GM20431 (cell line): ENCODE results near the gene KRT38.
"Not testable (repeated sequence)": the region's sequence is repeated elsewhere in the genome, so short reads cannot be mapped to it uniquely, and the experiment has no call there.

ENCODE experiments used
- in situ Hi-C: fragments of 300-500 bp; cut with MseI, MboI; formaldehyde crosslinking; loops from one replicate; pipeline ENCODE4 v1.15.0; 2020; ENCODE audit warnings: low sequenced_read_pairs; ENCODE audit not compliant: unreplicated experiment

KRT38 gene

DNA sequence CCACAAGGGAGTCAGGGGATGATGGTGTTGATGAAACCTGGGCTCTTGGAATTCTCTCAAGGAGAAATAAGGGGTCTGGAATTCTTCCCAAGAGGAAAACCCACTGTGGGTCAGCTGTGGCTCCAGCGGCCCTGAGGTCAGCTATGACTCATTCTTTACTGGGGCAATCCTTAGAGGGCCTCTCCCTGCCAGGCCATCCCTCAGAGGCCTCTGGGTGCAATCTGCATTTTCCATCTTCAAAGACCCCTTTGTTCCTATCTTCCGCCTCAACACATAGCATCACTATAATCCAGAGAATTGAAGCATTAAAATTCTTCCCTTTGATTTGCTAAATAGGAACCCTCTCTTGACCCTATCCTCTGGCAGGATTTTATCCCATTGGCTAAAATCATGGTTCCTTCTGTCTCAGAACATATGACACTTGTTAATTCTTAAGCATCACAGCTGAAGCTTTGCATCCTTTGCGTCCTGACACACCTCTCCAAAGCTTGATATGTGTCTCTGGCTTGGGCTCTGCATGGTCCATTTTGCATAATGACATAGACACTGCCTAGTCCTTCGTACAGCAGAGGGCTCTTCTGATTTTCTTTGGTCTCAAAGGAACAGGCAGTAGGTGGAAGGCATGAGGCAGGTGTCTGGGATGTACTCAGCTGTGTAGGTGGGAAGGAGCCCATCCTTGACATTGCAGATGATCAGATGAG is 12.0 kb downstream of the KRT38 start:
- in situ Hi-C loops, result no loop called here

DNA sequence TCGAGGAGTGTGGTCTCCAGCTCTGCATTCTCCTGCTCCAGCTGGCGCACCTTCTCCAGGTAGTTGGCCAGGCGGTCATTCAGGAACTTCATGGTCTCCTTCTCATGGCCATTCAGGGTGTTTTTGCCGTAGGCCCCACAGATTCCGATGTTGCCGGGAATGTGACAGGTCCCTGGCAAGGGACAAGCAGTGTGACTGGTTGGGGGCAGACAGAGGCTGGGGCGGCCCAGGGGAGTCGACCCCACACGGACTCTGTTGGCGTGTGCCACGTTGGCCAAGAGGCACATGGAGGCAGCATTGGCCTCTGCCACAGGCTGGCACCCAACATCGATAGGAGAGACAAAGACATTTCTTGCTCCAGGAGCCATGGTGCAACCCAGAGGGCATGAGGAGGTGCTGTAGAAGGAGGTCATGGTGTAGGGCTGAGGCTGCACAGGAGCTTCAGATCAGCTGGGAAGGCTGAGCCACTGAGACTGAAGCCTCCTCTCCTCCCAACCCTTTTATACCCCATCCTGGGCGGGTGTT is 16.6 kb downstream of the KRT38 start, which contains the start of gene KRT37:
TSS of gene KRT37 (minus strand) at position 475 of the 525 bp plus-strand sequence. CDS start at position 413, 62 bp downstream.
- in situ Hi-C loops, result no loop called here

DNA sequence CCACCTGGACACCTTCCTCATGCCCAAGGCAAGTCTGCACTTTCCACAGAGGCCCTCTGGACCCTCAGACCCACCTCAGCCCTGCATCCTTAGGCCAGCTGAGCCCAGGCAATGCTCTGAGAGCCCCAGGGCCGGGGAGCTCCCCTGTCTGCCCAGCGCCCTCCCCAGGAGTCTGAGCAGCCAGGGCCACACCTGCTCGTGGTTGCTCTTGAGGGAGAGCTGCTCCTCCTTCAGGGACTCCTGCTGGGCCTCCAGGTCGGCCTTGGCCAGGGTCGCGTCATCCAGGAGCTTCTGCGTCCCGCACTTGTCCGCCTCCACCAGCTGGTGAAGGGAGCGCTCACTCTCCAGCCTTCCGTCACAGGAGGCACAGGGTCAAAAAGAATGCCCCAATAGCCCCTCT is 18.2 kb downstream of the KRT38 start:
- in situ Hi-C loops, result not testable (repeated sequence)

DNA sequence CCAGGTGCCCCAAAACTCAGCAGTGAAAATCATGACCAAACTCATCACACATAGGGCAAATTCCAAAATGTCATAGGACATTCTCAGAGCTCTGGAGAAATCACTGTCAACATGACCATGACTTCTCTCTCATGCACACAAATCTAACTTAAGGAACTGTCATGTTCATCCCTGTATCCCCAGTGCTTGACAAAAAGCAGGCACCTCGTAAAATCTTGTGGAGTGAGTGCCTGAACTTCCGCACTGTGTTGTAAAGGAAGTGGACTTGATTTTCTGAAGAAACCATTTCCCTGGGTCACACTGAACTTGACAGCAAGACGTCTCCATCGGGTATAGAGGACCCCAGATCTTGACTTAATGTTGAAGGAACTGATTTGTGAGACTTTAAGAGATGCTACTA is 19.2 kb downstream of the KRT38 start:
- in situ Hi-C loops, result no loop called here

DNA sequence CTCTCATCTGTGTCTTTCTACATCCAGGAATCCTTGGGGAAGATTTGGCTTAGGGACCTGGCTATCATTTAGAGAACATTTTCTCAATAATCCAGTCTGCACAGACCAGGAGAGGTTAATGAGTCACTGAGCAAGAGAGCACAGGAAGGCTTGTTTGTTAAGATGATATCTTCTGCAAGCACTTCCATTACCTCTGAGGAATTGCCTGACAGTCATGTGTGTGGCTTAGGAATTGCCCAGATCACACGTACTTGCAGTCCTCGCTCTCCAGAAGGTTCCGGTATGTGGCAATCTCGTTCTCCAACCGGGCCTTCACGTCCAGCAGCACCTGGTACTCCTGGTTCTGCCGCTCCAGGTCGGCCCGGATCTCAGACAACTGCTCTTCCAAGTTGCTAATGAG is 19.7 kb downstream of the KRT38 start:
- in situ Hi-C loops, result no loop called here

DNA sequence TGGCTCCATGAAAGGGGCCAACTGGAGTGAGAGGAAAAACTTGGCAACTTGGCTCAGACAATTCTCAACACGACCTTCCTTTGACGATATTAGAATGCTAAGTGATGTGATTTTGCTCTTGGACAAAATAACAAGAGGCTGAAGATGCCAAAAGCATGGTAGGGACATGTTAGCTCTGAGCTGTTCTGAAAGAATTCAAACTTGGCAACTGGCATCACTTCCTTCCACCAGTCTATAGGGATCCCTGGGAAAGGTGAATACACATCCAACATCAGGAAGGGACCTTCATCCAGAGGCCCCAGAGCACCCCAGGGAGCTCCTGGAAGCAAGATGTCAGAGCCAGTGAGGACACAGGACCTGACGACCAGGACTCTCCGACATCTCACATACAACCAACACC is 20.6 kb downstream of the KRT38 start:
- in situ Hi-C loops, result no loop called here

DNA sequence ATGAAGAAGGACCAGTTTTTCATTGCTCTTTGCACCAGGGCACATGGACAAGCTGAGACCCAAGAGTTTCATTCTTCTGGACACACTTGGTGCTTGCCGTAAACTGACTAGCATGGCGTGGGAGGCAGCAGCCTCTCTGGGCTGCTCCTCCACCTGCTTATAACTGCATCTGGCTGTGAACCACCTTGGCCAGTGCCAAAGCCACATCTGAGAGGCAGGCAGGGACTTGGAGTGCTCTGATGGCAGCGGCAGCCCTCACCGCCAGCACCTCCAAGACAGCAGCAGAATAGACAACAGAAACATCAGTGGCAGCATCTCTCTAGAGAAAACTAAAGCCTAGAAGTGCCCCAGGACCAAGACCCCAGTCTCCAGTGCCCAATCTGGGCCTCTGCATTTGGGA is 21.1 kb downstream of the KRT38 start:
- in situ Hi-C loops, result no loop called here

DNA sequence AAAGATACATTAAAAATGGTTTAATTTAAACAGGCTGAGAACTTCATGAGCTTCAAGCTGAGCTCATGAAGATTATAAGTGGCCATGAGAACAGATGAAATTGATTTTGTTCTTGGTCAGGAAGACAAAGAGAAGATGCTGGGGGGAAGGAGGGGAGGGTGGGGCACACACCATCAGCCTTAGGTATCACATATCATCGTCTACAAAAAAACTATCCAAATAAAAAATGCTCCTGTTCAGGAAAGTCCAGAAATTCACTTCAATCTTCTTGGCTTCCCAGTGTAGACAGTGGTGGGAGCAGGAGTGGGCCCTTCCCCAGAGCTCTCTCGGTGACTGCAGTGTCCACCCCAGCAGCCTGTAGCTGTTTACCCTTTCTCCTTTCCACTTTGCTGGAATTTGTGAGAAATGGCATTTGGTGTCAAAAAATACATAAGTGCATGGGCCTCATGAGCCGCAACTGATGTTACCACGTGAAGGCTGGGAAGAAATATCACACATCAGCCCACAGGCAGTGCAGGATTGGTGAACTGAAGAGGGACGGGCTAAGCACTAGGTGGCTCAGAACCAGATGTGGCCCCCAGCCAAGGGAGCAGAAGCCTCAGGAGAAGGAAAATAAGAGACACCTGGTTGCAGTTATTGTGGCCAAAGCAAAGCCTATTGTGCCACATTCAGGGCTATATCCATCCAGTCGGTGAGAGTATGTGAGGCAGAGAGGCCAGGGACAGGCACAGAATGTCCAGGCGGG is 22.5 kb downstream of the KRT38 start:
- in situ Hi-C loops, result no loop called here

DNA sequence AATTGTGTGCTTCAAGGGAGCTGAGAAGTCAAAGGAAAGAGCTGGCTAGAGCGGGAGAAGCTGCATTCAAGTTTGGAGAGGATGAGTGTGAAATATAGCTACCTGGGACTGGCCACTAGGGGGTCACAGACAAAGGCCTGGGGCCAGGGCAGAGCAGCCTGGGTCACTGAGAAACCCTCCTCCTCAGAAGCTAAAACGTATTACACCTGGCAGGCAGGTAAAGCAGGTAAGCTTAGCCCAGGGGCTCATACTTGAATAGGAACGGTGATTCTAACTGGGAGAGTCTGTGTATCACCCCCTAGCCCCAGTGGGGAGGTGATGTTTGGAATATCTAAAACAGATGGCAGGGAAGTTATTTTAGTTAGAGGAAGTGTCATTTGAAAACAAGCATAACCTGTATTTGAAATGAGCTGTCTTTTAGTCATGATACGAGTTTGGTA is 23.2 kb downstream of the KRT38 start:
- in situ Hi-C loops, result no loop called here

DNA sequence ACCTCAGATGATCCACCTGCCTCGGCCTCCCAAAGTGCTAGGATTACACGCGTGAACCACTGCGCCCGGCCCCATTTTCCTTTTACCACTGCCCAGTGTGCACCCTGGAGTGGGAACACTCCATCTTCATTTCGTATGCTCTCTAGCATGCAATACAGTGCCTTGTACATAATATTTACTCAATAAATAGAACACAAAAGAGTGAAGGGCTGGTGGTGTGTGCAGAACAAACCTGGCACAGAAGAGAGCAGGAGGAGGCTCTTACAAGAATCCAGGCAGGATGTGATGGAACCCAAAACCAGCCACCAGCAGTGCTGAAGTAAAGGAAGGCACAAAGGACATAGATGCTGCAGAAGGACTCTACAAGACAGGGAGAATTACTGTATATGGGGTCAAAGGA is 23.7 kb downstream of the KRT38 start:
- in situ Hi-C loops, result no loop called here

DNA sequence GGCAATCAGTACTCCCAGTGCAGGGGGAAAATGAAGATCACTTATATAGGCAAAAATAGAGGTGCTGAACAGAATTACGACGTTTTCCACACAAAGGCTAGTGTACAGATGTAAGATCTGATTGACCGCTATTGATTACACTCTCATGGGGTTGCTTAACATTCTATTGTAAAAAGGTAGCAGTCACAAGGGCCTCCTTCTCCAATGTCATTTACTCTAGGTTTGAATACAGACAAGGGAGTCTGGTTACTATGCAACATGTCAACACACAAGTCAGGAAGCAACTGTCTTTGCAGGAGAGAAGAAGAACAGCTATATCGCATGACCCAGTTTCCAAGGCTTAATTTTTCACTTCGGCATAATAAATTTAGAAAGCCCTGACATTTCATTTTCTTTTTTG is 24.3 kb downstream of the KRT38 start:
- in situ Hi-C loops, result no loop called here

DNA sequence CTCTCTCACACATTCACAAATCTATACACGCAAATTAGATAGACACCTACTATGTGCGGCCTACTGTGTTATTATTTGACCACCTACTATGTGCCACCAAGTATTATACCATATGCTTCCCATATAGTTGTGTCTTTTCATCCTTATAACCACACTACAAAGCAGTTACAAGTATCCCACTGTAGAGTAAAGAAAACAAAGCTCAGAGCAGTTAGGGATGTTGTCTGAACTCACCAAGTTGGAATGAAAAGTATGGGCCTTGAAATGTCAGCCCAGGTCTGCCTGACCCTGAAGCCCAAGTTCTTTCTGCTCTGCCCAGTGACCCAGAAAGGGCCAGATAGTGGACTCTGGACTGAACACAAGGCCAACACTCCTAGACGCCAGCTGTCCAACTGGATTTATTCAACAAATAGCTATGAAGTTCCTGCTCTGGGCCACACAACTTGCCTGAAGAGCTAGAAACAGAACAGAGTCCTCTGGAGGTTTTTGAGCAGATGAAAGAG is 24.9 kb downstream of the KRT38 start:
- in situ Hi-C loops, result no loop called here

DNA sequence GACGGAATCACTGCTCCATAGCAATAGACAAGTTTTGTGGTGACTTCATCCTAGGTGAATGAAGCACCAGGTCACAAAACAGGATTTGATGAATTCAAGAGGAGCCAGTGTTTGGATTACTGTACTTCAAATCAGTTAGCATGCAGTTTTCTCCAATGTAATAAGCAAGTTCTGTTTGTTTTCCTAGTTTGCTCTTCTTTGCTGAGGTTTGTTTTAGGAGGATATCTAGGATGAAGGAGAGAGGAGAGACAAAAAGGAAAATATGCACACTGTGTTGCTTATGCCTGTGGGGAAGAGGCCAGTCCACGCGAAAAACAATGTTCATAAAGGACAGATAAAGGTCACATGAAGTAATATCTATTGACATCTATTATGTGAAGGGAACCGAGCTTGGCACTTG is 25.4 kb downstream of the KRT38 start:
- in situ Hi-C loops, result no loop called here

DNA sequence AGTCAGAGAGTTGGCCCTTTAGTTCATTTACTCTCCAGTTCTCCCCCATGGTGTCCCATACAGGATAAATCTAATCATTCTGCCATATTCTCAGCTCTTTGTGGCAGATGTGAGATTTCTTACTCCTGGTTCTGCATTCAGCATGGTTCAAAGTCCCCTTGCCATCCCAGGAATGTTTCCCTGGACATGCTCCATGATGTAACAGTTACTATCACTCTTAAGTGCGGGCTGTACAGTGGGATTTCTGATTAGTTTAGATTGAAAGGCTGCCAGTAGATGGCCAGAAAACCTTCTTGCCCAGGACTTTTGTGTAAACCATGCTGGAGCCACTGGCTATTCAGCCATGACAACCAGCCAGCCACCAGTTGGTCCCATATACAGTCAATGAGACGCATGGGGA is 26.8 kb downstream of the KRT38 start:
- in situ Hi-C loops, result no loop called here

DNA sequence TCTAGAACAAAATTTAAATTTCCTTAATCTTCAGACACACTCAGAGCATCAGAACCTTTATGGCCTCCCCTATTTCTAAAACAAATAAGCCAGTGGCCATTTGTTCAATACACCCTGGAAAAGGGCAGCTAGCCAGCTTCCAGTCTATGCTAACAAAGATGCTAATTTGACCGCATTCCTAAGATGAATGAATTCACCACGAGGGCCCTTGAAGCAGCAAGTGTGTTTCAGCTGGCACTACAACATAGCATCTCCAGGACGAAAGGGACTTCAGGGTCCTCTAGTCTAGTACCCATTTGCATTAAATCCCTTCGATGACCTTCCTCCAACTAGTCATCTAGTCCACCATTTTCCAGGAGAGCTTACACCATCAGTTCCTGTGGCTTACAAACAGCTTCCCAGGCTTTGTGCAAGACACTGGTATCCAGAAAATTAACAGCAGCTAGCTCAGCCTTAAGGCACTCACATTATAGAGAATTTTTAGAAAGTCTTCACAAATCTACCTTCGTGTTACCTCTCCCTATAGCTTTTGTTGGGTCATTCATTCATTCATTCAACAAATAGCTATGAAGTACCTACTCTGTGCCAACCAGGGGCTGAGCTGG is 27.3 kb downstream of the KRT38 start:
- in situ Hi-C loops, result no loop called here

DNA sequence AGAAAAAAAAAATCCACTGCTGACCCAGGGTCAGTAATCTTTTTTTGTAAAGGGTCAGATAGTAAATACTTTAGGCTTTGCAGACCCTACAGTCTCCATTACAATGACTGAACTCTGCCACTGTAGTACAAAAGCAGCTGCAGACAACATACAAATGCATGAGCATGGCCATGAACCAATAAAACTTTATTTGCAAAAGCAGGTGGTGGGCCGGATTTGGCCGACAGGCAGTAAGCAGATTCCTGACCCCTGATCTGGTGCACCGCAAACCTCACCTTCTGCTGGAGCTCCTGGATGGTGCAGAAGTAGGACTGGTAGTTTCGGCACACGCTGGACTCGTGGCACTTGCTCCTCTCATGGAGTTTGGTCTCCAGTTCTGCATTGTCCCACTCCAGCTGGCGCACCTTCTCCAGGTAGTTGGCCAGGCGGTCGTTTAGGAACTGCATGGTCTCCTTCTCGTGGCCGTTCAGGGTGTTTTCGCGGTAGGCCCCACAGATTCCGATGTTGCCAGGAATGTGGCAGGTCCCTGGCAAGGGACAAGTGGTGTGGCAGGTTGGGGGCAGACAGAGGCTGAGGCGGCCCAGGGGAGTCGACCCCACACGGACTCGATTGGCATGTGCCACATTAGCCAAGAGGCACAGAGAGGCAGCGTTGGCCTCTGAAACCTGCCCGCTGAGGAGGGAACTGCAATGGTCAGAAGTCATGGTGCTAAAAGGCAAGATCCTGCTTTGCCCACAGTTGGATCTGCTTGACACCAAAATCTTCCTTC is 29.5 kb downstream of the KRT38 start:
- in situ Hi-C loops, result no loop called here

DNA sequence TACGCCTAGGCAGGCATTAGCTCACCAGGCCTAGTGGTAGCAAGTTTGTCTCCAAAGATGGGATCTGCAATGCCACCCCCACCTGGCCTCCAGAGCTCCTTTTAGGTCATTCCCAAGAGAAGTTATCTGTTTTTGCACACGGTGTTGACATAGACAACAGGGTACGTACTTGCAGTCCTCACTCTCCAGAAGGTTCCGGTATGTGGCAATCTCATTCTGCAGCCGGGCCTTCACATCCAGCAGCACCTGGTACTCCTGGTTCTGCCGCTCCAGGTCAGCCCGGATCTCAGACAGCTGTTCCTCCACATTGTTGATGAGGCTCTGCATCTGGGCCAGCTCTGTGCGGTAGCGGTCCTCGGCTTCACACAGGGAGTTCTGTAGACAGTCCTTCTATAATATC is 33.6 kb downstream of the KRT38 start:
- in situ Hi-C loops, result no loop called here

DNA sequence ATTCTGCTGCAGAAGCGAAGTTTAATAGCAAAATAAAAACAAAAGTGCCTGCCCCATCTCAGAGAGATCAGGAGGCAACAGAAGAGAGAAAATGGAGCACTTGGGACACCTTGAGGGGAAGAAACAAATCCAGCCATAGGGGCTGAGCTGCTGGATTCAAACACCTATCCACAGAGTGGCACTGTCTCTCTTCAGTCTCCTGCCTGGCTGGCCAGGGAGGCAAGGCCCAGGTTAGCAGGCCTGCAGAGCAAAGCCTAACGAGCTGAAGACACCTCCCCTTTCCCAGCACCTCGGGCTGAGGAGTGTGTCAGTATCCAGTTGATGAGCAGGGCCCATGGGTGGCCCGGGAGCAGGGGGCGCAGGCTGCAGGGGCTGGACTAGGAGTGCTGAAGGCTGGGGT is 34.6 kb downstream of the KRT38 start:
- in situ Hi-C loops, result no loop called here

DNA sequence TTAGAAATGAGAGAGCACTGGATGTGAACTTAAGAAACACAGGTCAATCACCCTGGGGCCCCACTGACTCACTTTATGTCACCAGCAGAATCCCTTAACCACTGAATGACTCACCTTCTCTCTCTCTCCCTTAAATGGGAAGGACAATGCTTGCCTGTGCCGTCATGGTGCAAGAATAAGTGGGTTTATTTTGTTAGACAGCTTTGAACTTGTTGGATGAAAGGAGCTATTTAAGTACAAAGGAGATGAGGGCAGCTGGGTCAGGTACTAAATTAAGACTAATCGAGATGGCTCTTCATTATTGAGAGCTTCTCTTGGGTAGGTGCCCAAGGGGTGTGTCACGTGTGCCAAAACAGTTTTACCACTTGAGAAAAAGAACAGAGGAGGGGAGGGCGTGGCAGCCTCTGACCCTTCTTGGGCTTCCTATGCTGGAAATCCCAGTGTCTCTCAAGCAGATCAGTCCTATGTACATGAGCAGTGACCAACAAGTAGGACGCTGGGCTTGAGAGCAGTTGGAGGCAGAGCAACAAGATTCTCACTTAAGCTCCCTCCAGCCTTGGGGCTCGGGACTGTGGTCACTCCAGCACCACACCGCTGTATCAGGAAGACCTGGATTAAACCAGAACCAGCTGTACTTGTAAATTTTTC is 36.6 kb downstream of the KRT38 start:
- in situ Hi-C loops, result no loop called here
